Ramos (cell line): ENCODE measurements around the gene UAP1.

Source experiments
- in situ Hi-C: fragments of 300-500 bp; cut with MboI; formaldehyde crosslinking; loops from one replicate; pipeline ENCODE4 v1.14.3; 2022; ENCODE audit warnings: low sequenced_read_pairs; ENCODE audit not compliant: unreplicated experiment

Gene UAP1

DNA sequence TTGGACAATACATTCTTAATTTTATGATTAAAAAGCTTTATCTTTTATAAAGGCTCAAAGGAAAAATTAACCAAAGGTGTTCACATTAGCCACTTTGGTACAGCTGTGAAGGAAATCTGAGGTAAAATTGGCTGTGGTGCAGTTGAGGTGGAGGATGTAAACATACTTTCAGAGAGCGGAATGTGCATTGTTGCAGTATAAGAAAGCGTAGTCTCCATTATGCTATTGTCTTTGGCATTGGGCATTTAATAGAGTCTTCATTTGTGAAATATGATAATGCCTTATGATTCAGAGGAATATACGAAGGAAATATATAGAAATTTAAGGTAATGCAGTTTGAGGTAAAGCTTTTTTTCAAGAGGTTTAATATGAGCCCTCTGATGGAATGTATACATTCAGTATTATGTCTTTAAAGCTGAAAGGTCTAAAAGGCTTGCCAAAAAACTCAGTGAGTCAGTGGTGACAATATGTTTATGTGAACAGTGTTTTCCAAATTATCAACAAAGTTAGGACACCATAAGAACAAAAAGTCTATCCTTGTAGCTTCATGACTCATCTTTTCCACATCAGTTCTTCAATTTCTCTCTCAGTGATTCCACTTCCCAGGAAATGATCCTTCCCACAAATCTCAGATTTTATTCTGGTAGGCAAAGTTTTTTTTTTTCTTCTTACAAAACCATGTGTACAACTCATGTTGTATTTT is 43.9 kb downstream of the UAP1 start:
- in situ Hi-C loops, result no loop called here

DNA sequence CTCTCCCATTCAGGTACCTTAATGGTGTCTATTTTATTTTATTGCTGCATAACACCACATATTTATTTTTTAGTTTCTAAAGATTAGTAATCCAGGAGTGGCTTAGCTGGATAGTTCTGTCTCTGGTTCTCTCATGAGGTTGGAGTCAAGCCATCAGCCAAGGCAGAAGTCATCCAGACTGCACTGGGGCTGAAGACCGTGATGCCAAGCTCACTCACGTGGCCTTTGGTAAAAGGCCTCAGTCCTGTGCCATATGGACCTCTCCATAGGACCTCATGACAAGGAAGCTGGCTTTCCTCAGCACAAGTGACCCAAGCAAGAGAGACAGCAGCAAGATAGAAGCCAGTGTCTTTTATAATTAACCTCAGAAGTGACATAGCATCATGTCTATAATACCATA is 47.8 kb downstream of the UAP1 start:
- in situ Hi-C loops, result no loop called here

DNA sequence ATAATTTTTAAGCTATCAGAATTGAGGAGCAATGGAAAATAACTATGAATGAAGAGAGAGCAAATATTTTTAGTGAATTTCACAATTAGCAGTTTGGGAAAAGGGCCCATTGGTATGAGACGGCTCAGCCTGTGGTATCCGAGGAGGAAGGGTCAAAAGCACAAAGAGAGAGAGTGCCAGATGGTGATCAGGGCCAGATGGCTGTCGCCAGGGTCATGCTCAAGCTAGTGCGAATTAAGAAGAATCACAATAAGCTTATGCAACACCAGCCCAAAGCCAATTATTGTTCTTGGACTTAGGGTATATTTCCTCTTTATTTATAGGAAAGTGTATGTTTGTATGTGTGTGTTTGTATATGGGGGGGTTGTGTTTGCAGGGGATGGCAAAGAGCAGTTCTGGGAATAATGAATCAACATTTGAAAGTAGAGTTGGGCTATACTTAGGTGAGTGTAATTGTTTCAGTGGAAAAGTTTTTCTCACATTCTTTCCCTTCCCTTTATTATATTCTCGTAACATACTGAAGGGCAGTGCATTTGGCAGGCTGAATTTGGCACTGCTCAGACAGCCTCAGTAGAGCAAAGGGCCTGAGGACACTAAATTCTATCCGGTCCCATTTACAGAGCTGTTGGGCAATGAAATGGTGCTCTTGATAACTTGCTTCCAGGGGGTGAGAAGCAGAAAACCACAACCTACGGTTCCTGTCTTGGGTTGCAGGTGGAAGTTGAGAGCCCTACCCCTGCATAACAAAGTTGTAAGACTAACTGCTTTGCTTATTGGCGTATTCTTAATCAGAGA is 51.3 kb downstream of the UAP1 start:
- in situ Hi-C loops, result no loop called here

DNA sequence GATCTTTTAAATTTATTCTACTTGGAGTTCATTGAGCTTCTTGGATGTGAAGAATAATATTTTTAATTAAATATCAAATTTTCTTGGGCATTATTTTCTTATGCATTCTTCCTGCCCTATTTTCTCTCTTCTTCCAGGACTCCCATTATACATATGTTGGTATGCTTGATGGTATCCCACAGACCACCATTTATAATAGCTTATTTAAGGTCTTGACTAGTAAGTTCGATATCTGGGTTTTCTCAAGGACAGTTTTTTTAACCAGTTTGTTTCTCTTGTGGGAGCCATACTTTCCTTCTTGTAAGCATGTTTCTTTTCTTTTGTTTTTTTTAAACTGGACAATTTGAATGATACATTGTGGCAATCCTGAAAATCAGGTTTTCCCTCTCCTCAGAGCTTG is 55.3 kb downstream of the UAP1 start:
- in situ Hi-C loops, result no loop called here

DNA sequence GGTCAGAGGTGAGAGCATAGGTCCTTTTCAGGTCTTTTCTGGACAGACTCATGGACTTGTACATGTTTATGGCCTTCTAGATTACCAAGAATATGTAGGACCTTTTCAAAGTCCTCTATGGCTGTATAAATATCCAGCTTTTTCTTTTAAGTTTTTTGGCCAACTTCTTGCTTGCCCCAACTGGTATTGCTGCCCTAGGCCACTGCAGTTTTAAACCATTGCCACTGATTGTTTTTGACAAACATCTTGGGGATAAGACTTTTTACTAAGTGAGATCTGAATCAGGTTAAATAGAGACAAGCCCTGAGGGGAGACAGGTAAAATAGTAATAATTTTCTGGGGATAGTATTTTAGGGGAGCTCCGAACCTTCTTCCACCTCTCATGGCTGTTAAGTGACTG is 56.0 kb downstream of the UAP1 start:
- in situ Hi-C loops, result no loop called here

DNA sequence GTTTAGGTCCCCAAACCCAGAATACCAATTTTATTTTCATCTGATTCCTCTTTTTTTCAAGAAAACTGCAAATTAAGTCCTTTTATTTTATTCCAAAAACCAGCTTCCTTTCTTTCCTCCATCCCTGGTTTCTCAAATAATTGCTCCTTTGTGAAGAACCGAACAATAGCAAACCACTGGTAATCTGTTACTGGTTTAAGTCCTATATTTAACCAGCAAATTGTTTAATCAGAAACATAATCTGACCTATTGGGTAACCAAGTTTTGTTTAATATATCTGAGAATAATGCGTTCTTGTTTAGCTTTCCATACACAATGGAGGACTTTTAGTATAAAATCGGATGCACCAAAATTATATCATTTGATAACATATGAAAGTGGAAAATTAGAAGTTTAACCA is 57.6 kb downstream of the UAP1 start:
- in situ Hi-C loops, result no loop called here

DNA sequence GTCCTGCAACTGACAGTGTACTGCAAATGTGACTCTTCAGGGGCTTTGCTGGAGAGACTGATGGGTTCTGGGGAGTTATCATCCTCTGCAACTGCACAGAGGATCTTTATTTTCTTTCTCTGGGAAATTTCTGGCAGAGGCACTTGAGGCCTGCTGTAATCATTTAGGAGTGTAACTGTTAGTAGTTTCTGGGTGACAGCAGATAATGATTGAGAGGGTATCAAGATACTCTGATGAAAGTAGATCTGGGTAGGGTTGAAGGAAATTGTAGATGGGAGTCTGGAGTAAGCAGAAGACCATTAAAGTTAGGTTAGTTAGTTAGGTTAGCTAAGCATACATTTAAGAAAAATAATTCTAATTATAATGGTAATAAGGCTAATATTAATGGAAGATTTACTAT is 59.7 kb downstream of the UAP1 start:
- in situ Hi-C loops, result no loop called here

DNA sequence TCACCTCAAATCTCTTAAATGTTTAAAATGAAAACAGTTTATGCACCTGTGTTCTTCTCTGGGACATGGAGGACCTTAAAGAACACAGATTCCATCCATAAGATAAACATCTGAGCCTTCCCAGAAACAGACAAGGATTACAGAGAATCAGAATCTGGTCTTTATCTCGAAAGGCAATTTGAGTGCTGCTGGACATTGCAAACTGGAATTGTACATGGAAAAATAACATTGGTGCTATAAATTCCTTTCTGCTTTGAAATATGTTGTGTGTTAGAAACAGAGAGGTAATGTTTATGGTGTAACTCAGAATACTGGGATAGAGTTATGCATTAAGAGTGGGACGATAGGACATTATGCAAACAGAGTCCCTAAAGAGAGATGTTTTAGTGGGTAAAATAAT is 64.2 kb downstream of the UAP1 start:
- in situ Hi-C loops, result no loop called here

DNA sequence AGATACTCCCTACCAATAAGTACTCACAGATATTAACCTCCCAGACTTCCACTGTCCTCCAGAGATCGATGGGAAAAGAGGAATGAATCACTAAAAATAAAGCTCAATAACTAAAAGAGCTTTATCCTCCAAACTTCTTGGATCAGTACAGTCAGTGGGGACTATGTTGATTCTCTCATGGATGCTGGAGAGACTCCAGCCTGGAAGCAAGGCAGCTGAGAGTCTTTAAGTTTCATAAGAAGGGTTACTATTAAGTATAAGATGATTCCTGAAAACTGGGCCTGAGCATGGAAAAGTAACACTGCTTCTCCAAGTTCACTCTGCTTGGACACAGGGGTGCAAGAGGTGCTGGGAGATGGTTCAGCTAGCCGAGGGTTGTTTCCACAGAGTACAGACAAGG is 64.6 kb downstream of the UAP1 start:
- in situ Hi-C loops, result no loop called here

DNA sequence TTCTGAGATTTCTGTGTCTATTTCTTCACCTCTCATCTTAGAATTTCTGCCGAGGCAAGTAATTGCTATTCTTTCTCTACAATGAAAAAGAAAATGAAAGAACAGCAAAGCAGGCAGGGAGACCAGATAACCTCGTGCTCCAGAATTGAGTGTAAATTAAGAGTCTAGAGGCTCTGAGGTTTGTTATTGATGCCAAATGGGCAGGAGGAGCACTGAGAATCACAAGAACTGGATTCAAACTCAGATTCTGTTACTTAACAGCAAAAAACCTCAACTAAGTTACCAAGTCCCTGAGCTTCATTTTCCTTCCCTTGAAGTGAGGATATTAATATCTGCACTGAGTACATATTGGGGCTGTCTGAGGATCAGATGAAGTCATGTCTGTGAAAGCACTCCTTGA is 65.2 kb downstream of the UAP1 start:
- in situ Hi-C loops, result no loop called here

DNA sequence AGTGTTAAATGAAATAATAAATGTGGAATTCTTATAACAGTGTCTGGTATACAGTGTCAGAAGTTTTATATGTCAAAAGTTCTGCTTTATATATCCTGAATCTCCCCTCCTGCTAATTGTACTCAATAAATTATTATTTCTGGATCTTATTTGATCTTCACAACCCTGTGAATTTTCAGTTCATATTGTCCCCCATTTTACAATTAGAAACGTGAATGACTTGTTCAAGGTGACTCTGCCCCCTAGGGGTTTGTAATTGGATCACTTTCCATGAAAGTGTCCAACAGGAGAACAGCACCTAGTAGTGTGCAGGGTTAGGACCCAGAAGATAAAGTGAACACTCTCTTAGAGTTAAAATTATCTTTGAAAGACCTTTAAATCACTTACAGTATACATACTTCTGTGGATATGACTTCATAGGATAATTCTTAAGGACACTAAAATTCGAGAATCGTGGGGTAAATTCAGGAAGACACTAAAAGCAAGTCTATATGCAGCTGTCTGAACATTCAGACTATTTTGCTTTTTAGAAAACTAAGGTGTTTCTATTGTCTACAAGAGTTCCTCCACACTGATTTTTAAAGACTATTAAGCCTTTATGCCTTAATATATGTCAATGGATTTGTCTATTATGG is 66.3 kb downstream of the UAP1 start:
- in situ Hi-C loops, result no loop called here

DNA sequence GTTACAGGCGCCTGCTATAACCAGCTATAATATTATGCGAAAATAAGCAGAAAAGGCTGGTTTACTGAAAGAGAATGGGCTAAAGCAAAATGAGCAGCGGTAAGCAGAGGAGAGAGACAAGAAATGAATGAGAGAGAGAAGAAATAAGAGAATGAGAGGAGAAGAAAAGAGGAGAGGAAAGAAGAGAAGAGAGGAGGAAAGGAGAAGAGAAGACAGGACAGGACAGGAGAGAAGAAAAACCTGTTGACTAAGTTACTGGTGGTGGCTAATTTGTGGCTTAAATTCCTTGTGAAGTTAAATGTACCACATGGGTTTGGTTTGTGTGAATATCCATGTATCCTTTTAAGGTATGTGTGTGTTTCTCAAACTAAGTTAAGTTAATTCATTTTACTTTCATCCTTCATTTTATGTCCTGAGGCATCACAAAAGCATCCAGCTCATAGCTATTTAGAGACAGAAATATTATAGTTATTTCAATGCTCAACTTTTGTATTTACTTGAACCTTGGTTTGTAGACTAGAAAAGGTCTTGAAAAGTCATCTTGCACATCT is 67.6 kb downstream of the UAP1 start:
- in situ Hi-C loops, result no loop called here

DNA sequence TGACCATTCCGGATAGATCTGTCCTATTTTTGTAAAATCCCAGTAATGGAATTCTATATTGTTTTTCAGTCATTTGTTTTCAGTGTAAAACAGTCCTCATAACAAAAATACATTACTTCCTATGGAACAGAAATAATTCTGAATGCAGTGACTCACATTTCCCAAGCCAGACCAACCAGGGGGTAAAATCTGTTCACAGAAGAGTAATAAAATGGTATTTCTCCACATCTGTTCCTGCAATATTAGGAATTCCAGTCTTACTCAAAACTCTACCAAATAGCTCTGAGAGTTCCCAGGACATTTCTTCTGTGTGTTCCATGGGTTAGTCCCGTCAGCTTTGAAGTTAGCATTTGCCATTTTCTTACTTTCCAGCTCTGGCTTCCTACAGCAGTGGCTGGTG is 68.1 kb downstream of the UAP1 start:
- in situ Hi-C loops, result no loop called here

DNA sequence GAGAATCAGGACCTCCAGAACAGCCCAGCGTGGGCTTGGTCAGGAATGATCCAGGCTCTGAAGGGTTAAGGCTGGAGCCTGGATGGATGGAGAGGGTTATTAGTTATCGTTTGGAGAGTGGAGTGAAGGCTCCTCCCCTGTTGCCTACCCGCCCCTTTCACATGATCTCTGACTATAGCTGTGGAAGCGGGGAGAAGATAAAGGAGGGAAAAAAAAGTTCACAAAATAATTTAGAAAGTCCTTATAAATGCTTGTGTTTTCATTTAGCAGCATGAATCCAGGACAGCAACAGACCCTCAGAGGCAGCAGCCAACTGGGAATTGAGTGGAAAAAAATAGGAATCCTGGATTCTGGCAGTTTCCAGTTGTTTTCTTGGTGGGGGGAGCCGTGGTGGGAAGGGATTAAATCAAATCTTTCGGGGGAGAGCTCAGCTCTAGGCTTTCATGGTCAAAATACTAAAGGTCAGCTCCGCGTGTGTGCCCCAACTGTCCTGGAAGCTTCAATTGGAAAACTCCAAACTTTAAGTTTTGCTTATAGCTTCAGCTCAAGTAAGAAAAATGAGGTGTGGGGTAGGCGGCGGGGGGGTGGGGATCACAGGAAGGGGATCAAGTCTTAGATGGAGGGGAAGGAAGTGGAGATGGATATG is 70.1 kb downstream of the UAP1 start:
- in situ Hi-C loops, result no loop called here

DNA sequence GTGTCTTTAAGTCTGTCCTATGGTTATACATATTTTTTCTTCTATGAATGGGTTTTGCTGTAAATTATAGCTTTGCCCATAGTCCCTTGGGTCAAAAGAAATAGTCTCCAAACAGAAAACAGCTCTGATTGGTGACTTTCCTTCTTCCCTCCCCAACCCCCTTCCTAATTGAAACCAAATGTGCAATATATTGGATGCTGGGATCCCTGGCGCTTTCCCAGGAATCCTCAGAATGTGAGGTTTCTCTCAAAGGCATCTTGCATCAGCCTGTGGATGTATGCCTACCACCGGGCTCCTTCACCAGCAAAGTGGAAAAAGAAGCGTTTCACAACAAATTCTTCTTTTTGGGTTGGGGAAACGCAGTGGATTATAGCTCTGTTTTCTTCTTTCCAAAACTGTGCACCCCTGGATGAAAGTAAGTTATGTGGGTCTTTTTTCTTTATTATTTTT is 70.7 kb downstream of the UAP1 start, which contains the start of gene DDR2:
DDR2 (plus strand) TSS at position 248 of the 450 bp plus-strand sequence. CDS start 86,600 bp downstream, outside the sequence.
- in situ Hi-C loops, result no loop called here

DNA sequence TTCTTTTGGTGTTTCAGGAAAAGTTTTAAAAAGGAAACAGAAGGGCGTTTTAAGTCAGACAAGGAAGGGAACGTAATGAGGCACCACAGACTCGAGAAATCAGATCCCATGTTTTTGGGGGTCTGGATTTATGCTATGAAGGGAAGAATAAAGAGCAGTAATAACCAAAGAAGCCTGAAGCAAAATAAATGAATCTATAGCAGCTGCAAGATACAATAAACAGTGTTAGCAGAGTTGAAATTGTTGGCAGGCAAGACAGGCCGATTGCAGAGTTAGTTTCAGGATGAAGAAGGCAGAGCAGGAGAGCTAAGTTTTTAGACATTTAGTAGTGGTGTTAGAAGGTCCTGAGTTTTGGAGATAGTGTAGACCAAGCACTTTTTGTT is 71.2 kb downstream of the UAP1 start:
- in situ Hi-C loops, result no loop called here

DNA sequence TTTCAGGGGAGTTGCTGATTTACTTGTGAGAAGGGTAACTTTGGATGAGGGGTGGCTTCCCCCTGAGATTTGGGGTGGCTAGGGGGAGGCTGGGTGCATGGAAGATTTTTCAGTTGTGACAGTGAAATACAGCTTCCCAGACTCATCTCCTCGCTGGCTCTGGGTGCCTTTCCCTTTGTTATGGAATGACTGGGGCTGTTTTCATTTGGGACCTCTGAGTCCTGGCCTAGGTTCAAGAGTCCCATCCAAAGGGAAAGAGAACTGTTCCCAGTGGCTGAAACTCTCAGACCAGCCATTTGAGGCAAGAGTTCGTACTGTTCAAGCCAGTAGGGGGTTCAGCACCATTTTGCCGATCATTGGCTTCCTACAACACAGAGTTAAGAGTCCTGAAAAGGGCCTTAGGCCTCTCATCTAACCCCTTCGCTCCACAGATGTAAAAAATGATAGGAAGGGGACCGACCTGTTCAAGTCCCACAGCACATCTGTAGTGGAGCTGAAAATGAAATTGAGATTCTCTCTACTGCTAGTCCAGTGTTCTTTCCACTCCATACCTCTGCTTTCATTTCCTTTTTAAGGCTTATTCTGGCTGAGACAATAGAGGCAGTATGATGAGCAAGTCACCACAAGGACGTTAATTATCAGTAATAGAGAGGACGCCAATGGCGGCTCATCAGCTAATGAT is 71.7 kb downstream of the UAP1 start:
- in situ Hi-C loops, result no loop called here

DNA sequence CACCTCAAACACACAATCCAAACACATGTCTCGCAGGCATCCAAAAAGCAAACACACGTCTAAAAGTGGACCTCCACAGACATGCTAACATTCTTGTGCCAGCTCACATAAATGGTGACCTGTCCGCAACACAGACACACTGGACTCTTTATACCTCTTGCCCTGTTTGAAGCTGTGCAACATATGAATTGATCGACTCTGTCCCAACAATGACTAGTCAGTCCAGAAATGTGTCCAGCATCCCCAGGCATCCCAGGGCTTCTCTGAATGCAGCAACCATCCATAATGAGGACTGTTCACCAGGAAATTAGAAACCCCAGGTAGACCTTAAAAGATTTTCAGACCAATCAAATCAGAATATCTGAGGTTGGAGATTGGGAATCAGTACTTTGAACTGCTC is 73.9 kb downstream of the UAP1 start:
- in situ Hi-C loops, result no loop called here

DNA sequence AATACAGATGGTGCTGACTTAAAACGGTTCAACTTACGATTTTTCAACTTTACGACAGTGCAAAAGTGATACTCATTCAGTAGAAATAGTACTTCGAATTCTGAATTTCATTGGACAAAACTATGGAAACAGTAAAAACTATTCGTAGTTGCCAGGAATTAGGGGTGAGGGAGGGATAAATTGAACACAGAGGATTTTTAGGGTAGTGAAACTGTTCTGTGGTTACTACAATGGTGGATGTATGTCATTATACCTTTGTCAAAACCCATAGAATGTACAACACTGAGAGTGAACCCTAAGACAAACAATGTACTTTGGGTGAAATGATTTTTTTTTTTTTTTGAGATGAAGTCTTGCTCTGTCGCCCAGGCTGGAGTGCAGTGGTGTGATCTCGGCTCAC is 78.2 kb downstream of the UAP1 start:
- in situ Hi-C loops, result no loop called here

DNA sequence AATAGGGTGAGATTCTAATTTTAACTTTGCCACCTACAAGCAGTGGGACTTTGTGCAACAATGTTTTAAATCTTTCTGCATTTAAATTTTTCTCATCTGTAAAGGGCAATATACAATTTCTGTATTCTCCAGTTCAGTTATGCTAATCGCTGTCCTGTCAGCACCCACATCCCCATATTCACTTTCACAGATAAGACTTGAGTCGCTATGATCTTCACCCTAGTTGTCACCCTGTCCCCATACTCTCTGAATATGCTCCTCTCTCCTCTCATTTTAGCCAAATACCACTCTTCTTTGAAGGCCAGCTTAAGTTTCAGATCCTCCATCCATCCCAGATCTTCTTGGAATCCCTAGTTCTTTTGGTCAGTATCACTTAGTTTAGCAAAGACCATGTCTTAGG is 79.6 kb downstream of the UAP1 start:
- in situ Hi-C loops, result no loop called here
